ENCODE results near the gene GIGYF2.
"Not testable (repeated sequence)": the region's sequence is repeated elsewhere in the genome, so short reads cannot be mapped to it uniquely, and the experiment has no call there.

Gene GIGYF2, protein sequence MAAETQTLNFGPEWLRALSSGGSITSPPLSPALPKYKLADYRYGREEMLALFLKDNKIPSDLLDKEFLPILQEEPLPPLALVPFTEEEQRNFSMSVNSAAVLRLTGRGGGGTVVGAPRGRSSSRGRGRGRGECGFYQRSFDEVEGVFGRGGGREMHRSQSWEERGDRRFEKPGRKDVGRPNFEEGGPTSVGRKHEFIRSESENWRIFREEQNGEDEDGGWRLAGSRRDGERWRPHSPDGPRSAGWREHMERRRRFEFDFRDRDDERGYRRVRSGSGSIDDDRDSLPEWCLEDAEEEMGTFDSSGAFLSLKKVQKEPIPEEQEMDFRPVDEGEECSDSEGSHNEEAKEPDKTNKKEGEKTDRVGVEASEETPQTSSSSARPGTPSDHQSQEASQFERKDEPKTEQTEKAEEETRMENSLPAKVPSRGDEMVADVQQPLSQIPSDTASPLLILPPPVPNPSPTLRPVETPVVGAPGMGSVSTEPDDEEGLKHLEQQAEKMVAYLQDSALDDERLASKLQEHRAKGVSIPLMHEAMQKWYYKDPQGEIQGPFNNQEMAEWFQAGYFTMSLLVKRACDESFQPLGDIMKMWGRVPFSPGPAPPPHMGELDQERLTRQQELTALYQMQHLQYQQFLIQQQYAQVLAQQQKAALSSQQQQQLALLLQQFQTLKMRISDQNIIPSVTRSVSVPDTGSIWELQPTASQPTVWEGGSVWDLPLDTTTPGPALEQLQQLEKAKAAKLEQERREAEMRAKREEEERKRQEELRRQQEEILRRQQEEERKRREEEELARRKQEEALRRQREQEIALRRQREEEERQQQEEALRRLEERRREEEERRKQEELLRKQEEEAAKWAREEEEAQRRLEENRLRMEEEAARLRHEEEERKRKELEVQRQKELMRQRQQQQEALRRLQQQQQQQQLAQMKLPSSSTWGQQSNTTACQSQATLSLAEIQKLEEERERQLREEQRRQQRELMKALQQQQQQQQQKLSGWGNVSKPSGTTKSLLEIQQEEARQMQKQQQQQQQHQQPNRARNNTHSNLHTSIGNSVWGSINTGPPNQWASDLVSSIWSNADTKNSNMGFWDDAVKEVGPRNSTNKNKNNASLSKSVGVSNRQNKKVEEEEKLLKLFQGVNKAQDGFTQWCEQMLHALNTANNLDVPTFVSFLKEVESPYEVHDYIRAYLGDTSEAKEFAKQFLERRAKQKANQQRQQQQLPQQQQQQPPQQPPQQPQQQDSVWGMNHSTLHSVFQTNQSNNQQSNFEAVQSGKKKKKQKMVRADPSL (N-terminal part only)

DNA sequence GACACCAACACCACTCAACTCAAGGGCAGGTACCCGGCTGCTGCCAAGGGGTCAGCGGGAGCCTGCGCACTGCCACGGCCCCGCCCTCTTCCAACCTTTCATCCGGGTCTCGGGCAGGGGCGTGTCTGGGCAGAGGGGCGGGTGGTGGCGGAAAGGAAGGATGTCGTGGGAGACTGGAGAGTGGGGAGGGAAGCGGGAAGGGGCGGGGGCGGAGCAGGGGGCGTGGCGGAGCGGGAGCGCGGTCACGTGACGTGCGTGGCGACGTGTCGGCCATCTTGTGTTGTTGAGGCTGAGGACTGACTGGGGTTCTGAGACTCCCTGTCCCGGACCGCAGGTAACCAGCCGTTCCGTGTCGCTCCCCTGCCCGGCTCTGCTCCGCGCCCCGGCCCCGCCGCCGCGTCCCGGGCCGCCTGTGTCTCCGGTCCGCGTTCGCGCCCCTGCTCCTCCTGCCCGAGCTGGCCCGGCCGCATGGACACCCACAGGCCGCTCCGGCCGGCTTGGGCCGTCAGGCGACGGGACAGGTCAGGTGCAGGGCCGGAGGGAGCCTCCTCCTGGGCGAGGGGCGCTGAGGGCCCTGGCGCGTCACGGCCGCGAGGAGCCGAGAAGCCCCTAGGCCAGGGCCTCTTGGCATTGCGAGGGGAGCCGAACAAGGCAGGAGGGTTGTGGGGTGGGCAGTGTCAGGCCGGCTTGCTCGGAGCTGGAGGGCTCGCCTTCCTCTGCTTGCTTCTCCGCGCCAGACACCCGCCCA lies at the start of gene GIGYF2:
TSS of gene GIGYF2 (plus strand) at position 273 of the 748 bp plus-strand sequence. CDS start 37,867 bp downstream, outside the sequence.
- DNase-seq (ENCODE audit: low read depth) = peak; percentile 89

DNA sequence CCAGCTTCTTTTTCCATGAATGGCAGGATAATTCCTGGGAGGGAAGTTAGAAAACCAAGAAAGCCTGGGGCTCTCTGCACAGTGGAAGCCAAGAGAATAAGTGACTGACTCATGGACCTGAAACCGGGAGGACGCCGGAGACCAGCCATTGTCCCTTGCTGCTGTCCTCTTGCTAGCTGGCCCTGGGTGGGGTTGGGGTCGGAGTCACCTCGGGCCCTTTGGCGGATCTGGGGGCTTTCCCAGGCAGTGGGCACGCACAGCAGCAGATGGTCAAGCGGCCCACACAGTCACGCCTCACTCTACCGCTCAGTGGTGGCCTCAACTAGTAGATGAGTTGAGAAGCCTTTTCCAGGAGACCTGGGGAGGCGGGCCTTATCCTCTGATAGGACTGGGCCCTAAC lies 48.1 kb upstream of the GIGYF2 start:
- DNase-seq (ENCODE audit: low read depth) = no peak

GRCh38 chr2:232652505-232652851 lies 44.7 kb upstream of the GIGYF2 start:
- DNase-seq (ENCODE audit: low read depth) = no peak

GRCh38 chr2:232653441-232653840 lies 43.7 kb upstream of the GIGYF2 start:
- DNase-seq (ENCODE audit: low read depth) = no peak

- DNase-seq (ENCODE audit: low read depth) = no peak
Measured at GRCh38 chr2:232655392-232655791, 41.7 kb upstream of the GIGYF2 start.

DNA sequence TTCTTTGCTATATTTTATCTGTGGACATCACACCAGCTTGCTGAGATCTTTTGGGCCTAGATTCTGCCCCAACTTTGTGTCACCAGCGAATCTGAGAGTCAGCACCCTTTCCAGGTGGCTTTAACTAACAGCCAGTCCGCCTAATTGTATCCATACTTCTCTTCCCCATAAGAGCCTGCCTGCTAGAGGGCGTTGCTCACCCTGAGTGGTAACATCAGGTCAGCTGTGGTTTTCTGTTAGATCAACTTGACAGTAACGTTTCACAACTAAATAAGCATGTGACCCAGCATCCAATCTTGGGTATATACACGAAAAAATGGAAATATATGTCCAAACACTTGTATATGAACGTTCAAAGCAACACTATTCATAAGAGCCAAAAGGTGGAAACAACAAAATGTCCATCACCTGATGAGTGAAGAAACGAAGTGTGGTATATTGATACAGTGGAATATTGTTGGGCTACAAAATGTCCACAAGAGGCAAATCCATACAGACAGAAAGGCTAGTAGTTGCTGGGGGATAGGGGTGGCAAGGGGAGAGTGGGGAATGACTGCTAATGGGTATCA lies 38.8 kb upstream of the GIGYF2 start:
- DNase-seq (ENCODE audit: low read depth) = no peak

DNA sequence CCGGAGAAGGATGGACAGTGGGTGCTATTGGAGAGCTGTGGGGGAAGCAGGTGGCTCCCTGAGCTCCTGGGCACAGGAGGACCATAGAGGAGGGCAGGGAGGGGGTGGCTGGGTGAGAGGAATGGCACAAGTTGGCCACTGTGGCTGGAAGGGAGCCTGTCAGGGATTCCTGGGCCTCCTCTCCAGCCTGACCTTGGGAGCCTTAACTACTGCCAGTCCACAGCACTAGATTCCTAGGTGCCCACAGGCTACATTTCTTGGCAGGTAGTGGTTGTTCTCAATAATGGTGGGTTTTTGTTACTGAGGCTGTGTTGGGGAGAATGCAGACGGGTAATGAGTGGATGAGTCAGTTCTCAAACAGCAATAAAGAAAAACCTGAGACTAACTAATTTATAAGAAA lies 37.8 kb upstream of the GIGYF2 start:
- no peak for DNase-seq (ENCODE audit: low read depth)

DNA sequence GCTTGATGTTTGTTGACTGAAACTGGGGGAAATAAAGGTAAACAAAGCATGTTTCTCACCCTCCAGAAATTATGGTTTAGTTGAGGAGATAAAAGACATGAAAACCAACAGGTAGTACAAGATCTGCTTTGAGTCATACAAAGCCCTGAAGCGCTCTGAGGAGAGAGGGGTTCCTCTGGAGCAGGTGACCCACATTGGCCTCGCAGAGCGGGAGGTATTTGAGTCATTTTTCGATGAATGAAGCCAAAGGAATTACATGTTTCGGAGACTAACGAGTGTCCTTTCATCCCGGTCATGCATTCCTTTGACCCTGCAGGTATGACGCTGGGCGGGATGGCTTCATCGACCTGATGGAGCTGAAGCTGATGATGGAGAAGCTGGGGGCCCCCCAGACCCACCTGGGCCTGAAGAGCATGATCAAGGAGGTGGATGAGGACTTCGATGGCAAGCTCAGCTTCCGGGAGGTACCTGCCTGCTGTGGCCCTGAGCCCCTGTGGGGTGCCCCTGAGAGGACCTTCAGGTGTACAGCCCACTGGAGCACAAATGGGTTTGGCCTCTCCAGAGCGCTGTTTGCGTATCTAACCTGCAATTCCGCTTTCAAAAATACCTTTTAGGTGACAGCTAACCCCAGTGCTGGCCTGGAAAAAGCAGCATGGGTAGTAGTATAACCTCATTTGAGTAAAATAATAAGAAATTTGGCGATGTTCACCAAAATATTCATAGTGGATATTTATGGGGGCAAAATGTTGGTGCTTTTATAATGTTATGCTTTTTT lies 34.5 kb upstream of the GIGYF2 start:
- no peak for DNase-seq (ENCODE audit: low read depth)

- no peak for DNase-seq (ENCODE audit: low read depth)
Measured at GRCh38 chr2:232666051-232666805, 30.9 kb upstream of the GIGYF2 start.

- no peak for DNase-seq (ENCODE audit: low read depth)
Measured at GRCh38 chr2:232667989-232668583, 29.0 kb upstream of the GIGYF2 start.

- DNase-seq (ENCODE audit: low read depth) = no peak
Measured at GRCh38 chr2:232668805-232669444, 28.2 kb upstream of the GIGYF2 start.

GRCh38 chr2:232672588-232672987 lies 24.5 kb upstream of the GIGYF2 start:
- no peak for DNase-seq (ENCODE audit: low read depth)

- DNase-seq (ENCODE audit: low read depth) = no peak
Measured at GRCh38 chr2:232674491-232674890, 22.6 kb upstream of the GIGYF2 start.

DNA sequence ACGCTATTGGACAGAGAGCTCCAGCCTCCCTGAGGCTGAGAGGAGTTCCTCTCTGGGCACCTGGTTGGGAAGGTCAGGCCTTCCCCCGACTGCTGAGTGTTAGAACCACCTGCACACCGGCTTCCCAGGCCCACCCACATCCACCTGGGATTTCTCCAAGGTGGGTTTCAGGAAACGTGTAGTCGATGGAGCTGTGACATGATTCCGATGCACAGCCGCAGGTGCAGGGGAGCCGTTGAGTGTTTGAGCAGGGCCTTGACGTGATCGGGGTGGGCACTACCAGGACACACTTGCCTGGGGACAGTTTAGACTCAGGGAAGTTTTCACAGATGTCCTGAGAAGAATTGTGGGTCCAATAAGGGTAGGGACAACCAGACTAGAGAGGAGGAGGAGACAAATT lies 21.8 kb upstream of the GIGYF2 start:
- no peak for DNase-seq (ENCODE audit: low read depth)

GRCh38 chr2:232680006-232680405 lies 17.1 kb upstream of the GIGYF2 start:
- DNase-seq (ENCODE audit: low read depth) = no peak

- DNase-seq (ENCODE audit: low read depth) = no peak
Measured at GRCh38 chr2:232681527-232681926, 15.6 kb upstream of the GIGYF2 start.

GRCh38 chr2:232683368-232683767 lies 13.8 kb upstream of the GIGYF2 start:
- no peak for DNase-seq (ENCODE audit: low read depth)

- not testable (repeated sequence) for DNase-seq (ENCODE audit: low read depth)
Measured at GRCh38 chr2:232685391-232685790, 11.7 kb upstream of the GIGYF2 start.
